Measurements from ENCODE around the gene ADGRG6.

Gene ADGRG6

GRCh38 chr6:142336183-142336582 is 34.4 kb downstream of the ADGRG6 start:
- Histone ChIP-seq H3K9ac (ENCODE audit: low read length) (no peak overlapping the region), H3K79me1 (ENCODE audit: low read length) (no peaks in the 10 kb centered on the region), H3K27ac (ENCODE audit: low read depth, low read length) (no peak overlapping the region), H3K18ac (ENCODE audit: low read length) (no peak overlapping the region), H3K27me3 (ENCODE audit: insufficient read depth, low read length) (no peaks in the 10 kb centered on the region), H3K4me2 (ENCODE audit: low read length) (no peak overlapping the region), H3K4me3 (ENCODE audit: low read depth, low read length) (no peak overlapping the region), H2BK5ac (ENCODE audit: low read depth, low read length, poor library complexity) (no peak overlapping the region), H2AK5ac (ENCODE audit: low read length) (no peak overlapping the region), H4K8ac (ENCODE audit: low read depth, low read length) (no peak overlapping the region), H3K4me1 (ENCODE audit: control insufficient read depth in 1 of 2, insufficient read depth in 2 of 2, low read length in 2 of 2) (peaks cover 0 to 2% of the 10 kb centered on the region in 2 experiments), H3K4ac (ENCODE audit: low read depth, low read length) (no peak overlapping the region), H2BK120ac (ENCODE audit: insufficient read depth, low read length, poor library complexity) (no peak overlapping the region), H3K79me2 (ENCODE audit: control insufficient read depth, insufficient read depth, low read length, poor library complexity) (no peaks in the 10 kb centered on the region), H3K36me3 (ENCODE audit: control insufficient read depth in 1 of 2, insufficient read depth in 2 of 2, low read length in 2 of 2) (no peaks in the 10 kb centered on the region), H3K23ac (ENCODE audit: low read length) (no peak overlapping the region), H2BK12ac (ENCODE audit: low read length) (no peak overlapping the region), H3K9me3 (ENCODE audit: insufficient read depth, low read depth, low read length) (no peaks in the 10 kb centered on the region), H2AFZ (ENCODE audit: insufficient read depth, low read length, poor library complexity) (no peak overlapping the region), H3K14ac (ENCODE audit: low read length) (no peak overlapping the region), H4K91ac (ENCODE audit: low read depth, low read length) (no peak overlapping the region), H4K12ac (ENCODE audit: low read depth, low read length) (no peak overlapping the region)
- no peak for DNase-seq

GRCh38 chr6:142336787-142337186 is 35.0 kb downstream of the ADGRG6 start:
- Histone ChIP-seq H3K14ac (ENCODE audit: low read length) (no peak overlapping the region), H3K27me3 (ENCODE audit: insufficient read depth, low read length) (no peaks in the 10 kb centered on the region), H3K23ac (ENCODE audit: low read length) (no peak overlapping the region), H3K36me3 (ENCODE audit: control insufficient read depth in 1 of 2, insufficient read depth in 2 of 2, low read length in 2 of 2) (no peaks in the 10 kb centered on the region), H2AFZ (ENCODE audit: insufficient read depth, low read length, poor library complexity) (no peak overlapping the region), H3K4me1 (ENCODE audit: control insufficient read depth in 1 of 2, insufficient read depth in 2 of 2, low read length in 2 of 2) (peaks cover 0 to 2% of the 10 kb centered on the region in 2 experiments), H2AK5ac (ENCODE audit: low read length) (no peak overlapping the region), H3K27ac (ENCODE audit: low read depth, low read length) (no peak overlapping the region), H3K79me2 (ENCODE audit: control insufficient read depth, insufficient read depth, low read length, poor library complexity) (no peaks in the 10 kb centered on the region), H3K4me2 (ENCODE audit: low read length) (no peak overlapping the region), H2BK120ac (ENCODE audit: insufficient read depth, low read length, poor library complexity) (no peak overlapping the region), H4K12ac (ENCODE audit: low read depth, low read length) (no peak overlapping the region), H3K79me1 (ENCODE audit: low read length) (no peaks in the 10 kb centered on the region), H3K9me3 (ENCODE audit: insufficient read depth, low read depth, low read length) (no peaks in the 10 kb centered on the region), H3K4ac (ENCODE audit: low read depth, low read length) (no peak overlapping the region), H3K9ac (ENCODE audit: low read length) (no peak overlapping the region), H4K8ac (ENCODE audit: low read depth, low read length) (no peak overlapping the region), H2BK12ac (ENCODE audit: low read length) (no peak overlapping the region), H3K18ac (ENCODE audit: low read length) (no peak overlapping the region), H4K91ac (ENCODE audit: low read depth, low read length) (no peak overlapping the region), H3K4me3 (ENCODE audit: low read depth, low read length) (no peak overlapping the region), H2BK5ac (ENCODE audit: low read depth, low read length, poor library complexity) (no peak overlapping the region)
- no peak for DNase-seq
- no CpG with 5 or more reads among the region's 3 CpGs for WGBS (ENCODE audit: extremely low coverage, insufficient coverage, insufficient read length)

GRCh38 chr6:142339113-142339512 is 37.3 kb downstream of the ADGRG6 start:
- H3K23ac ChIP-seq (ENCODE audit: low read length): no peak overlapping the region
- H4K8ac ChIP-seq (ENCODE audit: low read depth, low read length): no peak overlapping the region
- H2BK120ac ChIP-seq (ENCODE audit: insufficient read depth, low read length, poor library complexity): no peak overlapping the region
- H3K9ac ChIP-seq (ENCODE audit: low read length): no peak overlapping the region
- no peak for DNase-seq
- no peak overlapping the region for H2AFZ ChIP-seq (ENCODE audit: insufficient read depth, low read length, poor library complexity)
- H3K4me2 ChIP-seq (ENCODE audit: low read length): no peak overlapping the region
- no peaks in the 10 kb centered on the region for H3K4me1 ChIP-seq (ENCODE audit: control insufficient read depth in 1 of 2, insufficient read depth in 2 of 2, low read length in 2 of 2)
- no peak overlapping the region for H3K4ac ChIP-seq (ENCODE audit: low read depth, low read length)
- H3K9me3 ChIP-seq (ENCODE audit: insufficient read depth, low read depth, low read length): no peaks in the 10 kb centered on the region
- H3K27me3 ChIP-seq (ENCODE audit: insufficient read depth, low read length): no peaks in the 10 kb centered on the region
- H3K36me3 ChIP-seq (ENCODE audit: control insufficient read depth in 1 of 2, insufficient read depth in 2 of 2, low read length in 2 of 2): no peaks in the 10 kb centered on the region
- H4K91ac ChIP-seq (ENCODE audit: low read depth, low read length): no peak overlapping the region
- H4K12ac ChIP-seq (ENCODE audit: low read depth, low read length): no peak overlapping the region
- H3K4me3 ChIP-seq (ENCODE audit: low read depth, low read length): no peak overlapping the region
- H3K79me1 ChIP-seq (ENCODE audit: low read length): no peaks in the 10 kb centered on the region
- no peak overlapping the region for H2BK5ac ChIP-seq (ENCODE audit: low read depth, low read length, poor library complexity)
- no peak overlapping the region for H2BK12ac ChIP-seq (ENCODE audit: low read length)
- no peak overlapping the region for H3K18ac ChIP-seq (ENCODE audit: low read length)
- no peak overlapping the region for H2AK5ac ChIP-seq (ENCODE audit: low read length)
- WGBS (ENCODE audit: extremely low coverage, insufficient coverage, insufficient read length): no CpG with 5 or more reads among the region's 2 CpGs
- H3K27ac ChIP-seq (ENCODE audit: low read depth, low read length): no peak overlapping the region
- no peak overlapping the region for H3K14ac ChIP-seq (ENCODE audit: low read length)
- H3K79me2 ChIP-seq (ENCODE audit: control insufficient read depth, insufficient read depth, low read length, poor library complexity): no peaks in the 10 kb centered on the region

GRCh38 chr6:142339968-142340658 is 38.3 kb downstream of the ADGRG6 start:
- no peak for DNase-seq
- Histone ChIP-seq H3K4me1 (ENCODE audit: control insufficient read depth in 1 of 2, insufficient read depth in 2 of 2, low read length in 2 of 2) (no peaks in the 10 kb centered on the region), H3K36me3 (ENCODE audit: control insufficient read depth in 1 of 2, insufficient read depth in 2 of 2, low read length in 2 of 2) (no peaks in the 10 kb centered on the region), H3K4me2 (ENCODE audit: low read length) (no peak overlapping the region), H3K14ac (ENCODE audit: low read length) (no peak overlapping the region), H3K4me3 (ENCODE audit: low read depth, low read length) (no peak overlapping the region), H3K9me3 (ENCODE audit: insufficient read depth, low read depth, low read length) (no peaks in the 10 kb centered on the region), H2AFZ (ENCODE audit: insufficient read depth, low read length, poor library complexity) (no peak overlapping the region), H4K8ac (ENCODE audit: low read depth, low read length) (no peak overlapping the region), H2BK12ac (ENCODE audit: low read length) (no peak overlapping the region), H2BK120ac (ENCODE audit: insufficient read depth, low read length, poor library complexity) (no peak overlapping the region), H3K23ac (ENCODE audit: low read length) (no peak overlapping the region), H3K79me1 (ENCODE audit: low read length) (no peaks in the 10 kb centered on the region), H3K18ac (ENCODE audit: low read length) (no peak overlapping the region), H3K27ac (ENCODE audit: low read depth, low read length) (no peak overlapping the region), H3K27me3 (ENCODE audit: insufficient read depth, low read length) (no peaks in the 10 kb centered on the region), H3K9ac (ENCODE audit: low read length) (no peak overlapping the region), H3K79me2 (ENCODE audit: control insufficient read depth, insufficient read depth, low read length, poor library complexity) (no peaks in the 10 kb centered on the region), H4K91ac (ENCODE audit: low read depth, low read length) (no peak overlapping the region), H2BK5ac (ENCODE audit: low read depth, low read length, poor library complexity) (no peak overlapping the region), H3K4ac (ENCODE audit: low read depth, low read length) (no peak overlapping the region), H2AK5ac (ENCODE audit: low read length) (no peak overlapping the region), H4K12ac (ENCODE audit: low read depth, low read length) (no peak overlapping the region)
- WGBS (ENCODE audit: extremely low coverage, insufficient coverage, insufficient read length): no CpG with 5 or more reads among the region's 1 CpG

All from trophoblast cell (in vitro differentiated cells and primary cell).